HepG2 (cell line): ENCODE measurements around the gene TMEM269. TPM values are rescaled to one million over a fixed set of nuclear protein-coding genes. Genes with fewer than 3 reads are reported as not detected.

ENCODE experiments used
- FOXC1 ChIP-seq: sonication (generic); formaldehyde crosslinking; IDR thresholded peaks from 2 replicates; pipeline ENCODE4 v1.8.0; 2022; ENCODE audit warnings: mild to moderate bottlenecking, missing genetic modification reagents, borderline replicate concordance
- MED8 ChIP-seq: sonication (generic); formaldehyde crosslinking; IDR thresholded peaks from 2 replicates; pipeline ENCODE4 v1.8.1; 2023; ENCODE audit warnings: mild to moderate bottlenecking, missing genetic modification reagents; ENCODE audit not compliant: insufficient replicate concordance
- MZF1 ChIP-seq: sonication (generic); formaldehyde crosslinking; IDR thresholded peaks from 2 replicates; pipeline ENCODE4 v1.8.1; 2023; ENCODE audit warnings: mild to moderate bottlenecking, missing genetic modification reagents, borderline replicate concordance
- NFYB ChIP-seq: sonication (generic); formaldehyde crosslinking; IDR thresholded peaks from 2 replicates; pipeline ENCODE4 v1.4.0; 2020; ENCODE audit warnings: missing genetic modification reagents
- PRPF4 ChIP-seq: fragments of 200-400 bp; formaldehyde crosslinking; IDR thresholded peaks from 2 replicates; pipeline ENCODE4 v1.6.1; 2016; ENCODE audit warnings: low read length, low read depth; ENCODE audit not compliant: poor library complexity, severe bottlenecking
- SMAD9 ChIP-seq: sonication (generic); formaldehyde crosslinking; IDR thresholded peaks from 2 replicates; pipeline ENCODE4 v1.5.1; 2020; ENCODE audit warnings: mild to moderate bottlenecking, missing genetic modification reagents
- SNAPC4 ChIP-seq: sonication (generic); formaldehyde crosslinking; IDR thresholded peaks from 2 replicates; pipeline ENCODE4 v1.4.0; 2020; ENCODE audit warnings: mild to moderate bottlenecking, missing genetic modification reagents
- U2AF2 ChIP-seq: fragments of 200-400 bp; formaldehyde crosslinking; IDR thresholded peaks from 2 replicates; pipeline ENCODE4 v1.6.1; 2017; ENCODE audit warnings: low read depth, mild to moderate bottlenecking, low read length
- ZFX ChIP-seq: sonication (generic); formaldehyde crosslinking; IDR thresholded peaks from 2 replicates; pipeline ENCODE4 v1.4.0; 2020; ENCODE audit warnings: mild to moderate bottlenecking, low read depth, missing genetic modification reagents, moderate library complexity
- ZNF10 ChIP-seq: sonication (generic); formaldehyde crosslinking; IDR thresholded peaks from 2 replicates; pipeline ENCODE4 v1.4.0; 2020; ENCODE audit warnings: mild to moderate bottlenecking, low read depth, missing genetic modification reagents, borderline replicate concordance
- ZNF670 ChIP-seq: sonication (generic); formaldehyde crosslinking; IDR thresholded peaks from 2 replicates; pipeline ENCODE4 v1.8.0; 2022; ENCODE audit warnings: mild to moderate bottlenecking, missing genetic modification reagents, borderline replicate concordance
- ZNF879 ChIP-seq: sonication (generic); formaldehyde crosslinking; IDR thresholded peaks from 2 replicates; pipeline ENCODE4 v1.8.1; 2023; ENCODE audit warnings: missing genetic modification reagents
- ZSCAN9 ChIP-seq: IDR thresholded peaks from 2 replicates; pipeline ENCODE4 v1.6.1; 2016; ENCODE audit warnings: borderline replicate concordance
- ZZZ3 ChIP-seq: sonication (generic); formaldehyde crosslinking; IDR thresholded peaks from 2 replicates; pipeline ENCODE4 v1.4.0; 2020; ENCODE audit warnings: missing genetic modification reagents, mild to moderate bottlenecking, borderline replicate concordance
- polyA plus RNA-seq, 8 experiments: library from polyadenylated mRNA; depleted of rRNA in 3 of 8; stranded (reverse) in 7 of 8; unstranded in 1 of 8; fragments of >200 nt; fragmentation: Illumina TruSeq in 4 of 8; extraction: Trizol in 4 of 8; gene quantifications; 2 replicates each; pipeline versions ENCODE4 v1.2.1 to v1.2.3, GENCODE V29; 2011 to 2016; ENCODE audit warnings: low read depth in 4 of 8, missing spikeins in 1 of 8, mixed read lengths in 1 of 8; ENCODE audit not compliant: insufficient read depth in 1 of 8
- total RNA-seq, 5 experiments: library from RNA; depleted of rRNA; stranded (reverse); fragments of >200 nt; fragmentation: Illumina TruSeq; extraction: Trizol; gene quantifications; 2 replicates each; pipeline ENCODE4 v1.2.3, GENCODE V29; 2016; ENCODE audit warnings: low read depth in 1 of 5
- TF ChIP-seq, protein P1 (sequence below): IDR thresholded peaks from 2 replicates; pipeline ENCODE4 v1.6.1; 2016; ENCODE audit warnings: missing compliant biosample characterization, missing genetic modification reagents, borderline replicate concordance
- TF ChIP-seq, protein P2 (sequence below), 2 experiments: IDR thresholded peaks; 2 replicates each; pipeline ENCODE4 v1.6.1; 2011 to 2012; ENCODE audit warnings: low read length in 2 of 2, borderline replicate concordance in 1 of 2, low read depth in 1 of 2, mild to moderate bottlenecking in 1 of 2, moderate library complexity in 1 of 2
- TF ChIP-seq, protein P3 (sequence below): sonication (generic); formaldehyde crosslinking; IDR thresholded peaks from 2 replicates; pipeline ENCODE4 v1.9.0; 2021; ENCODE audit warnings: missing genetic modification reagents, borderline replicate concordance

TMEM269 gene
- total and polyA plus RNA-seq, 2 of the 13 experiments (the other 11 are each of a cell fraction or from before 2014, with no cell fraction given), result 0.15 to 0.21 TPM

DNA sequence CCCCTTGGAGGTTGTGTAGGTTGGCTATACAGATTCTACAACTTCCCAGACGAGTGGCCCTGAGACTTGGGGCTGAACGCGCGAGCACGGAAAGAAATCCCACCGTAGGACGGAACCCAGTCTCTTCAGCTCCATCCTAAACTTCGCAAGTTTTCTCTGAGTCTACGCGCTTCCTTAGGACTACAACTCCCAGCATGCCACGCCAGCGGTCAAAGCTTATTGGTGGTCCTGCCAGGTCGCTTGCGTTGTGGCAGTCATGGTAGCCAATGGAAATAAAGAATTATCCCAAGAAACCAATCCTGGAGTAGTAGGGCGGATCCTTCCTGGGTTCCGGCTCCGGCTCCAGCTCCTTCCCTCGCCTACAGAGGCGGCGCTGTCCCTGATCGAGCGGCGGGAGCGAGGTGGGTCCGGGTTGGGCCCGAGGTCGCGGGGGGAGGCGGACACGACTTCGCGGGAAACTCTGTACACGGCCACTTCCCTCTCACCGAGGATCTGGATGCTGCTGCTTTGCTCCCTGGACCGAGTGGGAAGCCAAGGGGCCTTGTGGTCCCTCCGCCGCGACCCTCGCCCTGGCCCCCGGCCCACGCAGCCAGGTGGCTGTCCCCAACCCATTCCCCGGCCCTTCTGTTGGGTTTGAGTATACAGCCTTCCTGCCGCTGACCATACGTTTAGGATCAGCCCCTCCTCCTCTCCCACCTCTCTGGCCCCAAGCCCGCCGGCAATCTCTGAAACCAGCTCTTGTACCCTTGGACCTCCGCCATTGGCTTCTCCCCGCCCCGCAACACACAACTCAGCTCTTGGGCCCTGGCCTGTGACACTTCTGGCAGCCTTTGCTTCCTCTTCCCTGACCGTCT, 61.7 kb downstream of the TMEM269 start, which contains the start of gene ZNF691 (continued):
- TF ChIP-seq MED8 (CRISPR knock-in tag), result no peak
- TF ChIP-seq ZZZ3 (CRISPR knock-in tag), result no peak
- TF ChIP-seq U2AF2, result no peak
- no peak for TF ChIP-seq PRPF4
- TF ChIP-seq NFYB (CRISPR knock-in tag), result peak; percentile 99
- TF ChIP-seq FOXC1 (CRISPR knock-in tag), result no peak
- TF ChIP-seq ZNF670 (CRISPR knock-in tag), result no peak
- no peak for TF ChIP-seq ZSCAN9 (CRISPR knock-in tag)
- peak; percentile 96 for TF ChIP-seq ZFX (CRISPR knock-in tag)
- TF ChIP-seq ZNF10 (CRISPR knock-in tag), result no peak
- TF ChIP-seq MZF1 (CRISPR knock-in tag), result no peak
- TF ChIP-seq, protein P1, sequence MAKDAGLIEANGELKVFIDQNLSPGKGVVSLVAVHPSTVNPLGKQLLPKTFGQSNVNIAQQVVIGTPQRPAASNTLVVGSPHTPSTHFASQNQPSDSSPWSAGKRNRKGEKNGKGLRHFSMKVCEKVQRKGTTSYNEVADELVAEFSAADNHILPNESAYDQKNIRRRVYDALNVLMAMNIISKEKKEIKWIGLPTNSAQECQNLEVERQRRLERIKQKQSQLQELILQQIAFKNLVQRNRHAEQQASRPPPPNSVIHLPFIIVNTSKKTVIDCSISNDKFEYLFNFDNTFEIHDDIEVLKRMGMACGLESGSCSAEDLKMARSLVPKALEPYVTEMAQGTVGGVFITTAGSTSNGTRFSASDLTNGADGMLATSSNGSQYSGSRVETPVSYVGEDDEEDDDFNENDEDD (CRISPR knock-in tag), result peak; percentile 72; the same call in 1 of the 2 replicates
- TF ChIP-seq, protein P2, sequence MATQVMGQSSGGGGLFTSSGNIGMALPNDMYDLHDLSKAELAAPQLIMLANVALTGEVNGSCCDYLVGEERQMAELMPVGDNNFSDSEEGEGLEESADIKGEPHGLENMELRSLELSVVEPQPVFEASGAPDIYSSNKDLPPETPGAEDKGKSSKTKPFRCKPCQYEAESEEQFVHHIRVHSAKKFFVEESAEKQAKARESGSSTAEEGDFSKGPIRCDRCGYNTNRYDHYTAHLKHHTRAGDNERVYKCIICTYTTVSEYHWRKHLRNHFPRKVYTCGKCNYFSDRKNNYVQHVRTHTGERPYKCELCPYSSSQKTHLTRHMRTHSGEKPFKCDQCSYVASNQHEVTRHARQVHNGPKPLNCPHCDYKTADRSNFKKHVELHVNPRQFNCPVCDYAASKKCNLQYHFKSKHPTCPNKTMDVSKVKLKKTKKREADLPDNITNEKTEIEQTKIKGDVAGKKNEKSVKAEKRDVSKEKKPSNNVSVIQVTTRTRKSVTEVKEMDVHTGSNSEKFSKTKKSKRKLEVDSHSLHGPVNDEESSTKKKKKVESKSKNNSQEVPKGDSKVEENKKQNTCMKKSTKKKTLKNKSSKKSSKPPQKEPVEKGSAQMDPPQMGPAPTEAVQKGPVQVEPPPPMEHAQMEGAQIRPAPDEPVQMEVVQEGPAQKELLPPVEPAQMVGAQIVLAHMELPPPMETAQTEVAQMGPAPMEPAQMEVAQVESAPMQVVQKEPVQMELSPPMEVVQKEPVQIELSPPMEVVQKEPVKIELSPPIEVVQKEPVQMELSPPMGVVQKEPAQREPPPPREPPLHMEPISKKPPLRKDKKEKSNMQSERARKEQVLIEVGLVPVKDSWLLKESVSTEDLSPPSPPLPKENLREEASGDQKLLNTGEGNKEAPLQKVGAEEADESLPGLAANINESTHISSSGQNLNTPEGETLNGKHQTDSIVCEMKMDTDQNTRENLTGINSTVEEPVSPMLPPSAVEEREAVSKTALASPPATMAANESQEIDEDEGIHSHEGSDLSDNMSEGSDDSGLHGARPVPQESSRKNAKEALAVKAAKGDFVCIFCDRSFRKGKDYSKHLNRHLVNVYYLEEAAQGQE (IDR thresholded peaks at IDR 0.05; ENCODE audit: borderline replicate concordance in 1 of 2, low read depth in 1 of 2, low read length in 2 of 2), result 0 out of 4 replicates have a peak, but pooled peaks of 1 of the 2 experiments have one; percentile 23
- no peak for TF ChIP-seq SMAD9
- TF ChIP-seq SNAPC4, result no peak
- TF ChIP-seq, protein P3, sequence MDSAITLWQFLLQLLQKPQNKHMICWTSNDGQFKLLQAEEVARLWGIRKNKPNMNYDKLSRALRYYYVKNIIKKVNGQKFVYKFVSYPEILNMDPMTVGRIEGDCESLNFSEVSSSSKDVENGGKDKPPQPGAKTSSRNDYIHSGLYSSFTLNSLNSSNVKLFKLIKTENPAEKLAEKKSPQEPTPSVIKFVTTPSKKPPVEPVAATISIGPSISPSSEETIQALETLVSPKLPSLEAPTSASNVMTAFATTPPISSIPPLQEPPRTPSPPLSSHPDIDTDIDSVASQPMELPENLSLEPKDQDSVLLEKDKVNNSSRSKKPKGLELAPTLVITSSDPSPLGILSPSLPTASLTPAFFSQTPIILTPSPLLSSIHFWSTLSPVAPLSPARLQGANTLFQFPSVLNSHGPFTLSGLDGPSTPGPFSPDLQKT, result no peak
- TF ChIP-seq ZNF879 (CRISPR knock-in tag), result no peak
